IMR-90 (cell line): Measurements from ENCODE around the gene DIP2B. TPM values are rescaled to one million over a fixed set of nuclear protein-coding genes. Genes with fewer than 3 reads are reported as not detected.

Experiments used
- ATAC-seq: fragments of 200-7000 bp; cut with Tn5 transposase; 2 replicates; pipeline ENCODE4 v1.9.1; 2020; ENCODE audit warnings: low read depth, mild to moderate bottlenecking, moderate library complexity
- BruUV-seq: library from RNA; stranded (reverse); fragments of 400-500 nt; replicated peaks from 2 replicates; lab custom pipeline; 2021; lab: Mats Ljungman, UMichigan
- CTCF ChIA-PET: fragments of 300-600 bp; formaldehyde crosslinking; extraction: SDS; loops from one replicate; lab custom pipeline; 2021; ENCODE audit warnings: antibody characterized with exemption; lab: Yijun Ruan, JAX
- POLR2A ChIA-PET: fragments of 300-600 bp; sonication (Branson Sonifier 250); formaldehyde crosslinking; loops from one replicate; lab custom pipeline; 2022; ENCODE audit warnings: antibody characterized with exemption; ENCODE audit not compliant: unreplicated experiment; lab: Charles Lee
- DNase-seq: peaks from one replicate; pipeline ENCODE4 v3.0.0; 2013
- H2AFZ ChIP-seq: replicated peaks from 2 replicates; pipeline ENCODE3; 2013; ENCODE audit warnings: low read length, mild to moderate bottlenecking; ENCODE audit not compliant: poor library complexity
- H2AK5ac ChIP-seq: 2 replicates; pipeline ENCODE4 v1.6.1; 2013; ENCODE audit warnings: low read depth, low read length, inconsistent platforms
- H2AK9ac ChIP-seq: replicated peaks from 2 replicates; pipeline ENCODE3; 2013; ENCODE audit warnings: mild to moderate bottlenecking, low read depth, low read length, moderate library complexity; ENCODE audit not compliant: poor library complexity
- H2BK120ac ChIP-seq: 2 replicates; pipeline ENCODE4 v1.6.1; 2013; ENCODE audit warnings: low read depth, low read length, inconsistent platforms
- H2BK15ac ChIP-seq: 3 replicates; pipeline ENCODE4 v1.6.1; 2013; ENCODE audit warnings: low read depth, low read length, inconsistent platforms
- H2BK20ac ChIP-seq: 2 replicates; pipeline ENCODE4 v1.6.1; 2013; ENCODE audit warnings: low read depth, mild to moderate bottlenecking, inconsistent platforms, low read length, moderate library complexity
- H2BK5ac ChIP-seq: 2 replicates; pipeline ENCODE4 v1.6.1; 2013; ENCODE audit warnings: mild to moderate bottlenecking, low read depth, low read length, inconsistent platforms; ENCODE audit not compliant: poor library complexity, severe bottlenecking
- H3K14ac ChIP-seq: replicated peaks from 2 replicates; pipeline ENCODE4 v1.6.1; 2013; ENCODE audit warnings: low read depth, low read length, inconsistent platforms
- H3K18ac ChIP-seq: 2 replicates; pipeline ENCODE4 v1.6.1; 2013; ENCODE audit warnings: low read depth, low read length, control low read depth
- H3K23ac ChIP-seq: 2 replicates; pipeline ENCODE4 v1.6.1; 2013; ENCODE audit warnings: low read depth, low read length, inconsistent platforms
- H3K27ac ChIP-seq: 2 replicates; pipeline ENCODE4 v1.5.1; 2013; ENCODE audit warnings: mild to moderate bottlenecking, control low read depth, low read length; ENCODE audit not compliant: insufficient read depth
- H3K27me3 ChIP-seq: 2 replicates; pipeline ENCODE4 v1.6.1; 2013; ENCODE audit warnings: low read length; ENCODE audit not compliant: control insufficient read depth, insufficient read depth
- H3K36me3 ChIP-seq: 2 replicates; pipeline ENCODE4 v1.6.1; 2013; ENCODE audit warnings: low read length, mixed read lengths; ENCODE audit not compliant: control insufficient read depth, insufficient read depth
- H3K4ac ChIP-seq: 2 replicates; pipeline ENCODE4 v1.6.1; 2013; ENCODE audit warnings: low read depth, low read length, inconsistent platforms
- H3K4me1 ChIP-seq: 2 replicates; pipeline ENCODE4 v1.6.1; 2013; ENCODE audit warnings: low read length, mixed read lengths; ENCODE audit not compliant: control insufficient read depth, insufficient read depth
- H3K4me2 ChIP-seq: 2 replicates; pipeline ENCODE4 v1.6.1; 2013; ENCODE audit warnings: low read depth, mild to moderate bottlenecking, control low read depth, low read length, moderate library complexity
- H3K4me3 ChIP-seq: 2 replicates; pipeline ENCODE4 v1.5.1; 2013; ENCODE audit warnings: low read depth, mild to moderate bottlenecking, control low read depth, low read length, moderate library complexity; ENCODE audit not compliant: insufficient read depth
- H3K56ac ChIP-seq: 2 replicates; pipeline ENCODE4 v1.6.1; 2013; ENCODE audit warnings: low read length, inconsistent platforms; ENCODE audit not compliant: insufficient read depth; ENCODE audit errors: extremely low read depth
- H3K79me1 ChIP-seq, 2 experiments: 2 replicates each; pipeline ENCODE4 v1.6.1; 2013; ENCODE audit warnings: low read length in 2 of 2, inconsistent platforms in 1 of 2, low read depth in 1 of 2
- H3K9ac ChIP-seq: 2 replicates; pipeline ENCODE4 v1.6.1; 2013; ENCODE audit warnings: low read depth, low read length, control low read depth
- H3K9me1 ChIP-seq: 2 replicates; pipeline ENCODE4 v1.6.1; 2013; ENCODE audit warnings: low read length, inconsistent platforms; ENCODE audit not compliant: insufficient read depth
- H3K9me3 ChIP-seq: 2 replicates; pipeline ENCODE4 v1.6.1; 2013; ENCODE audit warnings: low read length; ENCODE audit not compliant: control insufficient read depth, insufficient read depth
- H4K20me1 ChIP-seq: 2 replicates; pipeline ENCODE4 v1.6.1; 2013; ENCODE audit warnings: low read length, inconsistent platforms; ENCODE audit not compliant: insufficient read depth
- H4K5ac ChIP-seq: 2 replicates; pipeline ENCODE4 v1.6.1; 2013; ENCODE audit warnings: mild to moderate bottlenecking, low read depth, low read length, control low read depth
- H4K8ac ChIP-seq, 2 experiments: 2 replicates each; pipeline ENCODE4 v1.6.1; 2013; ENCODE audit warnings: low read depth in 2 of 2, low read length in 2 of 2, control low read depth in 1 of 2, inconsistent platforms in 1 of 2
- H4K91ac ChIP-seq: 2 replicates; pipeline ENCODE4 v1.6.1; 2013; ENCODE audit warnings: low read depth, low read length, inconsistent platforms; ENCODE audit not compliant: insufficient read depth
- BHLHE40 ChIP-seq: fragments of 150-350 bp; IDR thresholded peaks from 2 replicates; pipeline ENCODE4 v1.6.1; 2016; ENCODE audit warnings: mild to moderate bottlenecking, low read depth, low read length
- CEBPB ChIP-seq: IDR thresholded peaks from 2 replicates; pipeline ENCODE4 v1.6.1; 2012; ENCODE audit warnings: low read depth, low read length, improper control_type of control experiment
- CHD1 ChIP-seq: IDR thresholded peaks from 2 replicates; pipeline ENCODE4 v1.6.1; 2012; ENCODE audit warnings: low read depth, low read length, improper control_type of control experiment
- CTCF ChIP-seq: conservative IDR thresholded peaks from 2 replicates; pipeline ENCODE4 v1.5.1; 2012; ENCODE audit warnings: mild to moderate bottlenecking, low read depth, low read length, improper control_type of control experiment
- ELK1 ChIP-seq: fragments of 150-350 bp; IDR thresholded peaks from 2 replicates; pipeline ENCODE4 v1.6.1; 2016; ENCODE audit warnings: low read depth, mild to moderate bottlenecking, low read length, moderate library complexity, borderline replicate concordance
- FOS ChIP-seq: fragments of 150-350 bp; IDR thresholded peaks from 2 replicates; pipeline ENCODE4 v1.6.1; 2016; ENCODE audit warnings: low read depth, low read length
- MAFK ChIP-seq: IDR thresholded peaks from 2 replicates; pipeline ENCODE4 v1.6.1; 2012; ENCODE audit warnings: low read depth, low read length, improper control_type of control experiment
- NFE2L2 ChIP-seq: fragments of 150-350 bp; IDR thresholded peaks from 2 replicates; pipeline ENCODE4 v1.6.1; 2016; ENCODE audit warnings: low read depth, mild to moderate bottlenecking, low read length
- POLR2A ChIP-seq: IDR thresholded peaks from 2 replicates; pipeline ENCODE4 v1.6.1; 2012; ENCODE audit warnings: mild to moderate bottlenecking, low read depth, low read length
- RAD21 ChIP-seq: IDR thresholded peaks from 2 replicates; pipeline ENCODE4 v1.6.1; 2012; ENCODE audit warnings: low read length, improper control_type of control experiment
- RCOR1 ChIP-seq: IDR thresholded peaks from 2 replicates; pipeline ENCODE4 v1.6.1; 2012; ENCODE audit warnings: mild to moderate bottlenecking, low read length, improper control_type of control experiment; ENCODE audit not compliant: insufficient replicate concordance
- RFX5 ChIP-seq: IDR thresholded peaks from 2 replicates; pipeline ENCODE4 v1.8.0; 2012; ENCODE audit warnings: low read depth, mild to moderate bottlenecking, low read length, moderate library complexity
- USF2 ChIP-seq: fragments of 150-350 bp; IDR thresholded peaks from 2 replicates; pipeline ENCODE4 v1.6.1; 2017; ENCODE audit warnings: mild to moderate bottlenecking, antibody characterized with exemption, low read length, low read depth
- WGBS, 2 experiments: methylation state at CpG; one replicate each; pipeline versions ENCODE4 v1.1.5 to v1.1.7; 2013; ENCODE audit warnings: missing lambda C conversion rate in 2 of 2; ENCODE audit not compliant: insufficient read length in 1 of 2; ENCODE audit errors: extremely low coverage in 2 of 2; 5-methylcytosine and 5-hydroxymethylcytosine counted together
- dilution Hi-C: fragments of 300-500 bp; cut with HindIII; formaldehyde crosslinking; loops from one replicate; pipeline ENCODE4 v1.14.3; 2018; ENCODE audit warnings: low sequenced_read_pairs; ENCODE audit not compliant: unreplicated experiment
- in situ Hi-C: fragments of 300-500 bp; cut with MboI; formaldehyde crosslinking; loops from 3 replicates; pipeline ENCODE4 v1.14.3; 2019; ENCODE audit warnings: low sequenced_read_pairs, inconsistent platforms, mixed read lengths
- intact Hi-C: fragments of 100-400 bp; cut with micrococcal nuclease; formaldehyde crosslinking; loops from 2 replicates; pipeline ENCODE4 v1.10.0; 2022
- polyA plus RNA-seq, 3 experiments: library from polyadenylated mRNA; depleted of rRNA; stranded (reverse); fragments of >200 nt; gene quantifications; 2 replicates each; pipeline ENCODE4 v1.2.3, GENCODE V29; 2012; ENCODE audit warnings: low replicate concordance in 1 of 3
- total RNA-seq: library from RNA; depleted of rRNA; stranded (reverse); fragments of >200 nt; gene quantifications from 2 replicates; pipeline ENCODE4 v1.2.3, GENCODE V29; 2012

The DIP2B gene
- total and polyA plus RNA-seq, 2 of the 4 experiments (the other 2 are of a cell fraction) = 7.7 to 12.9 TPM

- no peak for TF ChIP-seq ELK1
- TF ChIP-seq CHD1 = no peak
- no peak for TF ChIP-seq RFX5
- TF ChIP-seq RCOR1 = no peak
- no peak for TF ChIP-seq BHLHE40
- no peak for TF ChIP-seq POLR2A
- TF ChIP-seq RAD21 = no peak
- TF ChIP-seq USF2 = no peak
- no peak for TF ChIP-seq CTCF
- TF ChIP-seq MAFK = no peak
- TF ChIP-seq NFE2L2 = no peak
- no peak for TF ChIP-seq FOS
- TF ChIP-seq CEBPB = no peak
- ChIA-PET POLR2A (no interaction called here), CTCF (no interaction called here)
- Histone ChIP-seq H4K91ac (no peak overlapping the region), H3K4me2 (no peak overlapping the region), H3K36me3 (peaks cover 5% of the 10 kb centered on the region), H3K4me3 (no peak overlapping the region), H3K79me1 (peaks cover 8 to 35% of the 10 kb centered on the region in 2 experiments; a peak in 3 of 4 replicates), H2BK15ac (no peak overlapping the region), H3K27ac (no peak overlapping the region), H3K18ac (no peak overlapping the region), H3K9me1 (no peaks in the 10 kb centered on the region), H2BK120ac (no peak overlapping the region), H3K56ac (no peak overlapping the region), H3K23ac (no peak overlapping the region), H3K14ac (no peak overlapping the region), H3K4me1 (peaks cover 2% of the 10 kb centered on the region), H2BK20ac (no peak overlapping the region), H3K9me3 (no peaks in the 10 kb centered on the region), H4K20me1 (peaks cover 3% of the 10 kb centered on the region; the same call in 1 of the 2 replicates), H2BK5ac (no peak overlapping the region), H2AK9ac (no peak overlapping the region), H4K8ac (no peak overlapping the region), H3K4ac (no peak overlapping the region), H2AK5ac (no peak overlapping the region), H3K27me3 (no peaks in the 10 kb centered on the region), H4K5ac (no peak overlapping the region), H3K9ac (no peak overlapping the region), H2AFZ (no peak overlapping the region)
- 100% methylated on average over 1 of the region's 2 CpGs; no CpG with 5 or more reads in 1 of the 2 experiments for WGBS, 2 experiments
- dilution Hi-C loops = no loop called here
- no TSS peak for BruUV-seq
- no peak for DNase-seq
- in situ Hi-C loops = no loop called here
- intact Hi-C loops = no loop called here
- ATAC-seq = no peak
Measured at GRCh38 chr12:50634379-50634778, 129.6 kb downstream of the DIP2B start.
